ENCODE results near the gene FBXL20. TPM values are rescaled to one million over a fixed set of nuclear protein-coding genes. Genes with fewer than 3 reads are reported as not detected.

Gene FBXL20
- total RNA-seq, 2 donors from 2014 or later, result 28.5 to 30.5 TPM

DNA sequence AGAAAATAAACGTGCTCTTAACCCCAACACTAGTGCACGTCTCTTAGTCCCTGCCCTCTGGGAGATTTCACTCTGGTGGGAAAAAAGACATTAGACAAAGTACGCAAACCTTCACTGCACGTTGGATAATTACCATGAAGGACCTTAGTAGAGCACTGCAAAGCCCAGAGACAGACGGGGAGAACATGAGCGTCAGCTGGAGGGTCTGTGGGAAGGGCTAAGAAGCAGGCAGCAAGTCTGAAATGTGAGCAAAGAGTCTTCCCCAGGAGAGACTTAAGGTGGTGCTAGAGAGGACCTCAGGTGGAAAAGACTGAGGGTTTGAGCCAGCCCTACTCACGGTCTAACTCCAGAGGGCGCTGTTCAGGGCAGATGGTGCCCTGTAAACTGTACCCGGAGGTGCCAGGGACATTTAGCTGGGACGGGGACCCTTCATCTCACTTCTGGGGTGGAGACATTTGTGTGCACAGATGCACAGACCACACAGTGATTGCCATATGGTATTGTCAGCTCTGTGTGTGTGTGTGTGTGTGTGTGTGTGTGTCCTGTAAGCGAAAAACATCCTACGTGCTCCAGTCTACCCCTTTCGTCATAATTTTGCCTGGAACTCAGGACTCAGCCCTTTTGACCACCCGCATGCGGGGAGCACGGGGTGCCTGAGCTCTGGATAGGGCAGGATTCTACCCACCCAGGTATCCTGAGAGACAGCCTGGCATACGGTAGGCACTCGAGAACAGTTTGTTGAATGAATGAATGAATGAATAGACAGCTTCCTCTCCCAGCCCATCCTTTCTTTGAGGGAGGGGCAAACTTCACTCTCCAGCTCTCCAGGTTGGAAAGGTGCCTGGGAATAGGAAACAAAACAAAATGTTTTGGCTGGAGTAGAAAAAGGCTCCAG lies 165.6 kb downstream of the FBXL20 start:
- DNase-seq (peak; percentile 59 to 68), ATAC-seq (replicated peaks in 1 of 2) (peak; percentile 54 to 58)
- H3K27ac Mint-ChIP-seq, result no peak overlapping the region
- no peaks in the 10 kb centered on the region for H3K36me3 Mint-ChIP-seq (ENCODE audit: insufficient read depth in 2 of 2)
- H3K4me3 Mint-ChIP-seq, result no peak overlapping the region
- H3K9me3 Mint-ChIP-seq, result no peaks in the 10 kb centered on the region
- peaks cover 39% of the 10 kb centered on the region for H3K4me1 Mint-ChIP-seq (ENCODE audit: low read depth)
- H3K27me3 Mint-ChIP-seq (ENCODE audit: low read depth), result peaks cover 8% of the 10 kb centered on the region

DNA sequence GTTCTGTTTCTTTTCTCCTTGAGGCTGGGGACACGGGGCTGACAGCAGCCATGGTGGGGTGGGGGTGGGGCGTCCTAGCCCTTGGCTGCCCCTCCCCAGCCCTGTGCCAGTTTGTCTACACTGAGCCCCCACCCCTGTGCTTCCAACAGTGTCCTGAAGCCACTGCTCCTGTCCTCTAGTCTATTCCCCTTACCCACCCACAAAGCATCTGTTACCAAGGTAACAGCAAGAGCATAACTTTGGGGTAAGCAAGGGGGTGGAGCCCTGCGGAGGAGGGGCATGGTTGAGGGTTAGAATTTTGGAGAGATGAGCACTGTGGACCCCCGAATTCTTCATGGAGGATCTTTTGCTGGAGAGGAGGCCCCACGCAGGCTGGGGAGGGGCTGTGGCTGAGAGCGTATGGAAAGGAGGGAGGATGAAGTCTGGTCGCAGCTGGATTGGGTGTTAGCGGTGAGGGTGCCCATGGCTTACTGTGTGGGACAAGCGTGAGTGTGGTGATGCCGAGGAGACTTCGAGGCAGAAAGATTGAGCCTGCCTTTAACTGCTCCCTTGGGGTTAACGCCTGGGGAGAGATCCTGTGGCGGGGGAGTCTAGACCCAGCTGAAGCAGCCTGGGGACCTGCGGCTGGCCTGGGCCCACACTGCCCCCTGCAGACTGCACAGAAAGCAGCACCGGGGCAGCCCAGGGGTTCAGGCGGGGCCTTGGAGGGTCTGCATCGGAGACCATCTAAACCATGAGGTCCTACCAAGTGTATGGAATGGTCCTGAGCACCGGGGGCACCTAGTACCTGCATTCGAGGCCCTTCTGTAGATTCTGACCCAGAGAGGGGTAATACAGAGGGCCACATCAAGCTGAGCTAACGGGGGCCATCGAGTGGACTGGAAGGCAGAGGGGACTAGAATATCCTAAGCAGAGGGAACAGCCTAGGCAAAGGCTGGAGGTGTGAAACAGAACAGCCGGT lies 169.6 kb downstream of the FBXL20 start:
- ATAC-seq (replicated peaks in 1 of 2) (peak; percentile 76 to 78), DNase-seq (peak; percentile 64 to 68)
- Mint-ChIP-seq H3K9me3 (no peaks in the 10 kb centered on the region), H3K27me3 (ENCODE audit: low read depth) (peaks cover 31% of the 10 kb centered on the region), H3K4me3 (peak overlapping the region; percentile 16 to 52), H3K27ac (no peak overlapping the region), H3K4me1 (ENCODE audit: low read depth) (peaks cover 18% of the 10 kb centered on the region), H3K36me3 (ENCODE audit: insufficient read depth in 2 of 2) (no peaks in the 10 kb centered on the region)

DNA sequence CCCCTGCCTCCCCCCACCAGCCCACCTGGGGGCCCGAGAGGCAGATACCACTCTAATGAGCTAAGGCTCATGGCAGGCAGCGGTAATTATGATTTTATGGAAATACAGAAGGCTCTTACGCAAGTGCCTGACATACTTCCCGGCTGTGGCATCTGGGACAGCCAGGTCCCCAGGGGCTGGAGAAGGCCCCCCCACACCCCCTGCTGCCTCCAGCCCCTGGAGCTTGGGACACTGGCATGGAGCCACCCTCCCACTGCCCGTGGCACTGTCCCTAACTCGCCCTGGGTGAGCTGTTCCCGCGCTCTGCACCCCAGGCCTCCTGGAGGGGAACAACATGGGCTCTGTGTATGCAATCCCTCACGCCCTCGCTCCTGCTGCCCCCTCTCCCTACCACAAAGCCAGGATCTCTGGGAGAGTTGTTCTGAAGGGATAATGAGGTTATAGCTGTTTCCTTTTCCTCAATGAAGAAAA lies 170.3 kb downstream of the FBXL20 start:
- H3K9me3 Mint-ChIP-seq, result no peaks in the 10 kb centered on the region
- ATAC-seq (replicated peaks in 1 of 2) (no peak), DNase-seq (no peak)
- no peak overlapping the region for H3K27ac Mint-ChIP-seq
- no peaks in the 10 kb centered on the region for H3K36me3 Mint-ChIP-seq (ENCODE audit: insufficient read depth in 2 of 2)
- H3K27me3 Mint-ChIP-seq (ENCODE audit: low read depth), result peaks cover 39% of the 10 kb centered on the region
- H3K4me3 Mint-ChIP-seq, result no peak overlapping the region
- peaks cover 20% of the 10 kb centered on the region for H3K4me1 Mint-ChIP-seq (ENCODE audit: low read depth)

DNA sequence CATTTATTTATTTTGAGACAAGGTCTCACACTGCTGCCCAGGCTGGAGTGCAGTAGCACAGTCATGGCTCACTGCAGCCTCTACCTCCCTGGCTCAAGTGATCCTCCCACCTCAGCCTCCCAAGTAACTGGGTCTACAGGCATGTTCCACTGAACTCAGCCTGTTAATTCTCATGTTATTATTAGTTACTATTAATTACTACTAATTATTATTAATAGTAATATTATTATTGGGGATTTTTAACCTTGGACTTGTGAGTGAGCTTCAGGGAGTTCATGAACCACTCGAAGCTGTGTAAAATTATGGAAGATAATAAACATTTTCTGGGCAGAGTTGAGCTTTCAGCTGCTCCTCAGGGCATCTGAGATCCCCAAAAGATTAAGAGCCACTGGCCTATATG lies 171.1 kb downstream of the FBXL20 start:
- H3K27ac Mint-ChIP-seq, result no peak overlapping the region

DNA sequence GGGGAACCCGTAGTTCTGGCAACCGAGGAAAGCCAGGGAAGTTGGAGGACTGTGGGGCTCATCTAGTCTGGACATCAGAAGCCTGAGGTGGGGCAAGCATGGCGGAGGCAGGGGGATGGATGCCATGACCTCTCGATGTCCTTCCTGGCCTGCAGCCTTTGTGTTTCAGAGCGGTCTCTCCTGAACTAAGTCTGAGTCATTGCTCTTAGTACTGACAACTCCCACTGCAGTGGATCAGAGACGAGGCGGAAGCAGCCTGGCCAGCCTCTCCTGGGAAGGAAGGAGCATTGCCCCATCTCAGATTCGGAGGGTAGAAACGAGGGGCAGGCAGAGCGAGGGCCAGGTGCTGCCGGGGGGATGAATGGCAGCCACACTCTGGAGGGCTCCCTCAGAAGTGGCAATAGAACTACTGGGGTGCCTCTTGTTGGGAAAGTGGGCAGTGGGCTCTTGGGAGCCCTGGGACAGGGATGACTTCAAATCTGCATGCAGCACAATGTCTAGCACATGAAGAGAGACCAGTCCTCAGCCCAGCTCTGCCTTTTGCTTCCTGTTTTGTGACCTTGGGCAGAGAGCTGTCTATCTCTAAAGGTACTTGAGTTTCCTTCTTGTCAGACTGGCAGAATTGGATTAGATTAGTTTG lies 172.0 kb downstream of the FBXL20 start:
- peaks cover 48% of the 10 kb centered on the region for H3K27me3 Mint-ChIP-seq (ENCODE audit: low read depth)
- ATAC-seq (replicated peaks in 1 of 2), result no peak
- H3K4me3 Mint-ChIP-seq, result no peak overlapping the region
- H3K9me3 Mint-ChIP-seq, result no peaks in the 10 kb centered on the region
- H3K27ac Mint-ChIP-seq, result no peak overlapping the region
- no peak for DNase-seq
- peaks cover 16% of the 10 kb centered on the region for H3K4me1 Mint-ChIP-seq (ENCODE audit: low read depth)
- H3K36me3 Mint-ChIP-seq (ENCODE audit: insufficient read depth in 2 of 2), result no peaks in the 10 kb centered on the region

More for the DNA sequence above, 171.1 kb downstream of the FBXL20 start:
- H3K9me3 Mint-ChIP-seq, result no peaks in the 10 kb centered on the region
- H3K4me3 Mint-ChIP-seq, result no peak overlapping the region
- ATAC-seq (replicated peaks in 1 of 2) (no peak), DNase-seq (no peak)
- peaks cover 17% of the 10 kb centered on the region for H3K4me1 Mint-ChIP-seq (ENCODE audit: low read depth)
- peaks cover 43% of the 10 kb centered on the region for H3K27me3 Mint-ChIP-seq (ENCODE audit: low read depth)
- H3K36me3 Mint-ChIP-seq (ENCODE audit: insufficient read depth in 2 of 2), result no peaks in the 10 kb centered on the region

DNA sequence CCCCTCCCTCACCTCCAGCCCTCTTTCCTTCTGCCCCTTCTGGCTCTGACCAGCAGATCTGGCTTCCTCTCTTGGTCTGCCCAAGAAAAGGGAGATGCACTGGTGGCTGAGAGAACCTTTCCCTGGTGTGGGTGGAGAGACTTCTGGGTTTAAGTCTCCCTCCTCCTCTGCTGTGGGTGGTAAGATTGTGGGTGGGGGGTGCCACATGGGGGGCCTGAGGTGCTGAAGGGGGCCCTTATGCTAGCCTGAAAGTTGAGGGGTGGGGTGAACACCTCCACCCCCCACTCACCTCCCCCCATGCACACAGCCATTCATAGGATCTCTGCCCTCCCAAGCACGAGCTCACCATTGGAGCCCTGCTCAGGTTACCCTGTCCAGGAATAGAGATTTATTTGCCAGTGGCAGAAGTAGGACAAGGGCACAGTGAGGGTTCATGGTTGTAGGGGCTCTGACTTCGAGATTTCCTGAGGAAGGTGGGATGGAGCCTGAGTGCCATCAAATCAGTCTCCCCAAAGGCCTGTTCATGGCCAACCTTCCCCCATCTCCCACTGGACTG lies 174.0 kb downstream of the FBXL20 start:
- DNase-seq (no peak), ATAC-seq (replicated peaks in 1 of 2) (no peak)
- Mint-ChIP-seq H3K4me3 (no peak overlapping the region), H3K9me3 (no peaks in the 10 kb centered on the region), H3K36me3 (ENCODE audit: insufficient read depth in 2 of 2) (no peaks in the 10 kb centered on the region), H3K27ac (no peak overlapping the region), H3K4me1 (ENCODE audit: low read depth) (peaks cover 16% of the 10 kb centered on the region), H3K27me3 (ENCODE audit: low read depth) (peaks cover 58% of the 10 kb centered on the region)

DNA sequence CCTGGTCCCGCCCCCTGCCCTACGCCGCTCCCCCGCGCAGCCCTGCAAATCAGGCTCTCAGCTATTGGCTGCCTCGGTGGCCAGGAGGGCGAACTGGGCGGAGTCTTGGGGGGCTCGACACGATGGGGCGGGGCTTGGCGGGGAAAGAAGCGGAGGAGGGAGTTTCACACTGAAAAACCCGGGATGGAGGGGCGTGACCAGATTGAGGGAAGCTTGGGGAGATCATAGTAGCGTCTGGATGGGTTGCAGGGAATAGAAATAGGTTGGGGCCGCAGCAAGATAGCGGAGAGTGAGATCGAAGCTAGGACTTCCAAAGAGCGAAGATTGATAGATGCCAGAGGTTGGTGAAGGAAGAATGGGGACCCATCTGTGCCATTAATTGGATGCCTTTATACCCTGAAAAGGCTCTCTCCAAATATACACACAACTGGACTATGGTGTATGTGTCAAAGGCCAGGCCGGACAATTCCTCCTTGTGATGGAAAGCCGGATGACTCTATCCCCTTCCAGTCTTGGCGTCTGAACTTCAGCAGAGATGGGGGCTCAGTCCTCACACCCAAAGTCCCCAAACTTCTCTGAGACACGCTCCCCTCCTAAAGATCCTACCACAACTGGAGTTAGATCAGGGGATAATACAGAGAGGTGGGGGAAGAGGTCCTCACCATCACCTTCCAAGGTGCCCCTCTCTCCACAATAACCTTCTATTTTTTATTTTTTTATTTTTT lies 175.3 kb downstream of the FBXL20 start:
- Mint-ChIP-seq H3K9me3 (no peaks in the 10 kb centered on the region), H3K36me3 (ENCODE audit: insufficient read depth in 2 of 2) (no peaks in the 10 kb centered on the region), H3K4me1 (ENCODE audit: low read depth) (peaks cover 6% of the 10 kb centered on the region), H3K27me3 (ENCODE audit: low read depth) (peaks cover 50% of the 10 kb centered on the region), H3K4me3 (peak overlapping the region; percentile 78 to 90), H3K27ac (no peak overlapping the region)
- ATAC-seq (replicated peaks in 1 of 2) (peak; percentile 81 to 86), DNase-seq (peak; percentile 55 to 72)

DNA sequence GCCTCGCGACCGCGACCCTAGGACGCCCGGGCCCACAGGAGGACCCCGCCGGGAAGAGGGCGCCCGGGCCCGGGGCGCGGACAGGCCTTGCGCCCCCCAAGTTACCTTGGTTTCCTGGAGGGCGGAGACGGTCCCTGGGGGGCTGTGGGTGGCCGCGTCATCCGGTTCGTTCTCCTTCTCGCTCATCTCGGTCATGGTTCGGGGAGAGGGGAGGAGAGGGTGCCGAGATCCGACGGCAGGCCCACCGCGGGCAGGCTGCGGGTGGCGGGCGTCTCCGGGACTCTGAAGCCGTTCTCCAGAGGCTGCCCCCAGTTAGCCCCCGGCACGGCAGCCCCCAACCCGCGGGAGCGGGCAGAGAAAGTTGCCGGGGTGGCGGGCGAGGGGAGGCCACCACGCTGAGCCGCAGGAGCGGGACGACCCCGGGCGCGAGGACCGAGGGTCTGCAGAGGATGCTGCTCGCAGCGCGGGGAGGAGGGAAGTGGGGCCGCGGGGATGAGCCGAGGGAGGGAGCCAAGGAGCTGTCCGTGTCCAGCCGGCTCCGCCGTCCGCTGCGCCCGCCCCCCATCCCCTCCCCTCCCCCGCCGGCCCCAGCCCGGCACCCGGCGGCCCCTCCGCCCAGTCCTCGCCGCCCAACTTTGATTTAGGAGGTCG lies 176.0 kb downstream of the FBXL20 start, which contains the start of gene STAC2:
TSS of gene STAC2 (minus strand) at position 638 of the 651 bp plus-strand sequence. CDS start at position 195, 443 bp downstream.
- no peak for DNase-seq
- Mint-ChIP-seq H3K4me3 (peak within 1 kb of the TSS; percentile 79 to 90), H3K36me3 (ENCODE audit: insufficient read depth in 2 of 2) (no peaks in the 10 kb centered on the region), H3K27ac (no peak within 1 kb of the TSS), H3K9me3 (no peaks in the 10 kb centered on the region), H3K27me3 (ENCODE audit: low read depth) (peaks cover 50% of the 10 kb centered on the region), H3K4me1 (ENCODE audit: low read depth) (peaks cover 6% of the 10 kb centered on the region)
- ATAC-seq (replicated peaks in 1 of 2), result peak; percentile 54 to 56

DNA sequence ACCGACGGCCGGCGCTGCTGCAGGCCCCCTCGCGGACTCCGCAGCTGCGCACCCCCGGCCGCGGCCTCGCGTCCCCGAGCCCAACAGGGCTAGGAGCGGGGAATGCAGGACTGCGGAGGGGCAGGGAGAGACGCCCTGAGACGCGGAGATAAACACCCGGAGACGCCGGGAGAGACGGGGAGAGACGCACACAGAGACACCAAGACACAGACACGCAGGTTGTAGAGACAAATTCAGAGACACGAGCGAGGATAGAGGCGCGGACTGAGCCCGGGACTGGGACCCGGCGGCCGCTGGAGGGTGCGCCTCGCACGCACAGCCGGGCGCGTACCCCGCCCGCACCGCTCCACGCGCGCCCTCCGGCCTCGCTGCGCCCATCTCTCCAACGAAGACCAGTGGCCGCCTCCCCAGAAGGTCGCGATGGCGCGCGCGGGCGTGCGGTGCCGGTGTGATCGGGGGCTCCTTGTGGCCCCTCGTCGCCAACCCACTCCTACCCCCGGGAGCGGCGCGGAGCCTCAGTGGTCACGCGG lies 176.6 kb downstream of the FBXL20 start:
- H3K27me3 Mint-ChIP-seq (ENCODE audit: low read depth), result peaks cover 49% of the 10 kb centered on the region
- no peak for DNase-seq
- no peak overlapping the region for H3K27ac Mint-ChIP-seq
- ATAC-seq (replicated peaks in 1 of 2), result peak; percentile 23 to 30
- no peaks in the 10 kb centered on the region for H3K36me3 Mint-ChIP-seq (ENCODE audit: insufficient read depth in 2 of 2)
- H3K4me1 Mint-ChIP-seq (ENCODE audit: low read depth), result peaks cover 6% of the 10 kb centered on the region
- H3K4me3 Mint-ChIP-seq, result peak overlapping the region; percentile 76 to 79
- no peaks in the 10 kb centered on the region for H3K9me3 Mint-ChIP-seq

DNA sequence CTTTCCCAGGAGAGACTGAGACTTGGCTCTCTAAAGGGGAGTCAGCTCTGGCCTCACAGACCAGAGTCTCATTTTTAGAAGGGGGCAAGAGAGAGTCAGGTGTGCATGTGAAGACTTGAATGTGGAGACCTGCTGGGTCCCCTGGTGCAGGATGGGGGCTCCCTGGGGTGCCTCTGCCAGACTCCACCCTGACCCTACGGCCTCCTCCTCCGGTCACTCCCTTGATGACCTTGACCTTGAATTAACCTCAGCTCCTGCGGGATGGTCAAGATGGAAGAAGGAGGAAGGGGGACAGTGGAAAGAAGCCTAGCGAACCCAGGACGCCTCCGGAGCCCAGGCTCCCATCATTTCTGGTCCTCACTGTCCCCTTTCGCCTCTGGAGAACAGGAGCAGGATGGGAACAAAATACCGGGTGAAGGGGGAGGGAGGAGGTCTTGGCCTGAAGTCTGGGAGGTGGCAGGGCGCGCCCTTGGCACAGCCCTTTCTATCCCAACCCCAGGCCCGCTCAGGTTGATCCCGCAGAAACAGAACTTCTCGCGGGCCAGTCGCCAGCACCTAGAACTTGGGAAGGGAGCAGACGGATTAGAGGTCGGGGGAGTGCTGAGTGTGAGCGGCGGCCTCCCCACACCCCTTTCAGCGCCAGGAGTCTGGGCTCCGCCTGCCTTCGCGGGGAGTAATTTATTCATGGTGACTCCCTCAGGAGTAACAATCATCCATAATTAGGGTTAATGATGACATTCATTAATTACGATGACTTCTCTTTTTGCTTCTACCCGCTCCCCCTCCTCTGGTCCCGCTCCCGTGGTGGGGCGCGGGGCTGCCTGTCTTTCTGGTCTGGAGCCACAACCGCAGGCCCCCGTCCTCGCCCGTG lies 177.3 kb downstream of the FBXL20 start:
- Mint-ChIP-seq H3K36me3 (ENCODE audit: insufficient read depth in 2 of 2) (no peaks in the 10 kb centered on the region), H3K27ac (no peak overlapping the region), H3K4me3 (peak overlapping the region; percentile 53 to 76), H3K27me3 (ENCODE audit: low read depth) (peaks cover 48% of the 10 kb centered on the region), H3K4me1 (ENCODE audit: low read depth) (peaks cover 6% of the 10 kb centered on the region), H3K9me3 (no peaks in the 10 kb centered on the region)
- no peak for ATAC-seq (replicated peaks in 1 of 2)
- no peak for DNase-seq

Measured in activated T-cell treated with anti-CD3 and anti-CD28 coated beads, Interleukin-2, amount 50 U/mL, for 72 hours (primary cell).